Activated CD4-positive, alpha-beta T cell treated with anti-CD3 and anti-CD28 coated beads, Interleukin-2, amount 50 U/mL, for 16 hours (primary cell): ENCODE measurements around the gene FARP2.
"Not testable (repeated sequence)": the region's sequence is repeated elsewhere in the genome, so short reads cannot be mapped to it uniquely, and the experiment has no call there.

Experiments used
- DNase-seq: peaks from one replicate; pipeline ENCODE4 v3.0.0-alpha.2; 2020

Gene FARP2

GRCh38 chr2:241413501-241413900, 57.4 kb downstream of the FARP2 start:
- DNase-seq, result not testable (repeated sequence)

GRCh38 chr2:241413929-241414580, 58.0 kb downstream of the FARP2 start:
- no peak for DNase-seq

- no peak for DNase-seq
These were observed 59.1 kb downstream of the FARP2 start for GRCh38 chr2:241415196-241415595.

DNA sequence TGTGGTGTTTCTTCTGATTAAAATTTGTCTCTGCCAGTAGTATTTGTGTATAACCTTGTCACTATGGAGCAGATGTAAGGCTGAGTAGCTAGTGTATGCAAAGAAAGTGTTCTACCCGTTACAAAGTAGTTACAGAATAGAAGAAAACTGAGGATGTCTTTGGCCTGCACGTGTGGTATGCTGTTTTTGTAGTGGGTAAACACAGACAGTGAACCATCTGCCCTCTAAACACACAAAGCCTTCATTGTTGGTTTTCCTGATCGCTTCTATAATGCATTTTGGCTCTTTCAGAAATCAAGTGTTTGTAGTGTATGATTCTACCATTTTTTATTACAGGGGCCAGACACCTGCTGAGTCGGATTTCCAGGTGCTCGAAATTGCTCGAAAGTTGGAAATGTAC, 61.5 kb downstream of the FARP2 start:
- DNase-seq, result no peak

GRCh38 chr2:241421330-241421729, 65.2 kb downstream of the FARP2 start:
- no peak for DNase-seq

DNA sequence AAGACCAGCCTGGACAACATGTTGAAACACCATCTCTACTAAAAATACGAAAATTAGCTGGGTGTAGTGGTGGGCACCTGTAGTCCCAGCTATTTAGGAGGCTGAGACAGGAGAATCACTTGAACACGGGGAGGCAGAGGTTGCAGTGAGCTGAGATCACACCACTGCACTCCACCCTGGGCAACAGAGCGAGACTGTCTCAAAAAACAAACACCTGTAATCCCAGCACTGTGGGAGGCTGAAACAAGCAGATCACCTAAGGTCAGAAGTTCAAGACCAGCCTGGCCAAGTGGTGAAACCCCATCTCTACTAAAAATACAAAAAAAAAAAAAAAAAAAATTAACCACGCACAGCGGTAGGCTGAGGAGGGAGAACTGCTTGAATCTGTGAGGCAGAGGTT, 65.9 kb downstream of the FARP2 start:
- DNase-seq, result not testable (repeated sequence)

DNA sequence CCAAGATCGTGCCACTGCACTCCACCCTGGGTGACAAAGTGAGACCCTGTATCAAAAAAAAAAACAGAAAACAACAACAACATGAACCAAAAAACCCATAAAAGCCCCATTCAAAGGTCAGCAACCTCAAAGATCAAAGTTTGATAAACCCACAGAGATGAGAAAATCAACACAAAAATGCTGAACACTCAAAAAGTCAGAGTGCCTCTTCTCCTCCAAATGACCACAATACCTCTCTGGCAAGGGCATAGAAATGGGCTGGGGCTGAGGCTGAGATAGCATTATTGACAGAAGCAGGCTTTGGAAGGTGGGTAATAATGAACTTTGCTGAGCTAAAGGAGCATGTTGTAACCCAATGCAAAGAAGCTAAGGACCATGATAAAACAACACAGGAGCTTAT, 66.3 kb downstream of the FARP2 start:
- DNase-seq, result no peak

DNA sequence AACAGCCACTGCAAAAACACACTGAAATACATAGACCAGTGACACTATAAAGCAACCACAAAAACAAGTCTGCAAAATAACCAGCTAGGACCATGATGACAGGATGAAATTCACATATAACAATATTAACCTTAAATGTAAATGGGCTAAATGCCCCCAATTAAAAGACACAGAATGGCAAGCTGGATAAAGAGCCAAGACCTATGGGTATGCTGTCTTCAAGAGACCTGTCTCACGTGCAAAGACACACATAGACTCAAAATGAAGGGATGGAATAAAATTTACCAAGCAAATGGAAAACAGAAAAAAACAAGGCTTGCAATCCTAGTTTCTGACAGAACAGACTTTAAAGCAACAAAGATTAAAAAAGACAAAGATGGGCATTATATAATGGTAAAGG, 67.4 kb downstream of the FARP2 start:
- not testable (repeated sequence) for DNase-seq

GRCh38 chr2:241425368-241425767, 69.3 kb downstream of the FARP2 start:
- no peak for DNase-seq

GRCh38 chr2:241430178-241430577, 74.1 kb downstream of the FARP2 start:
- no peak for DNase-seq

DNA sequence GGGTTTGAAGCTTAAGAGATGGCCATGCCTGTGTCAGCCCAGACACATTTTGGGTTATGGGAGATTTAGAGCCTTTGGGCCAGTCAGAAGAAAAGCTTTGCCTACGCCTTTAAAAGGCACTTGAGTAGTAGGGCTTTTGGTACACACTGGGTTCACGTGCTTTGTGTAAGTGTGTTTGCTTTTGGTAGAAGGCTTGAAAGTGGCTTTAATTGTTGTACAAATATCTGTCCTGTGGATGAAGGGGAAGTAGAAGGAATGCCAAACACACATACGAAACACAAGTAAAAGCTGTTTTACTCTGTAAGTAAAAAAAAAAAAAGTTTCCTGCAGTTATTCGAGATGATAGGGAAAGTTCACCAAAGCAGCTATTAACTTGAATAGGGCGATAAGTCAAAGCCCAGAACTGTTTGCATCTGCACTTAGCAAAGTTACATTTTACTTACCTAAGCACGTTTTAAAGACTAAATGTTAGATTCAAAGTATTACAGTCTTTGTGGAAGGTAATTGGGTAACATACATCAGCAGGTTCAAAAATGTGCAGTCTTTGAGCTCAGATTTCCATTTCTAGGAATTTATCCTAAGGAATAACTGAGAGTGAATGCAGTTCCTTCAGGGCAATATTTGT, 76.9 kb downstream of the FARP2 start:
- DNase-seq, result no peak

DNA sequence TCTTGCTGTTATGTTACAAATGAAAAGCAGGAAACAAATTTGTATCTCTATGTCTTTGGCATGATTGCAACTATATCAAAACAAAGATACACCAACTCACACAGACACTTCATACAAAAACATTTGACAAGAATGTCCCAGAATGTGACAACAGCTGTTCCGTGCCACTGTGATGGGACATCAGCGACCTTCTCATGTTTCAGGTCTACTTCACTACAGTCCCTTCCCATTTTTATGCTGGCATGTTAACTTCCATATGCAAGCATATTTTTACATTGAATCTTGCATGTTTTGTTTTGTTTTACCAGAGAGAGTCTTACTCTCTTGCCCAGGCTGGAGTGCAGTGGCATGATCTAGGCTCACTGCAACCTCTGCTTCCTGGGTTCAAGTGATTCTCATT, 81.1 kb downstream of the FARP2 start:
- no peak for DNase-seq

GRCh38 chr2:241441492-241441891, 85.4 kb downstream of the FARP2 start:
- DNase-seq, result no peak

GRCh38 chr2:241443486-241444223, 87.6 kb downstream of the FARP2 start:
- peak; percentile 96 for DNase-seq

DNA sequence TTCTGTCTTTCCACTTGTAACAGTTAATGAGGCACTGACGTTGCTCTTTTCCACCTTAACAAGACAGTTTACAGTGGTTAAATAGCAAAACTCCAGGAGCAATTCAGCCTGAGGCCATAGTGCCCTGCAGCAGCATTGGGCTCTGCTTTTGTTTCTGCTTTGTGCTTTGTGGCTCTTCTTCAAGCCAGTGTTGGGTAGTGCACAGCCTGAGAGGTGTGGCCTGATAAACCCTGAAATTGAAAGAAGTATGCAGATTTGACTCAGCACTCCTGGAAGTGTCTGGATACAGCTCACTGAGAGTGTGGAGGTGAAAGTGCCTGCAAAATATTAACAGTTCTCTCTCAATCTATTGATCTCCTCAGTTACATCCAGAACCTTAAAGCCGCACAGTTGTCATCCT, 89.3 kb downstream of the FARP2 start:
- peak; percentile 77 for DNase-seq

- not testable (repeated sequence) for DNase-seq
These were observed 94.0 kb downstream of the FARP2 start for GRCh38 chr2:241450092-241450491.

- DNase-seq, result no peak
These were observed 95.9 kb downstream of the FARP2 start for GRCh38 chr2:241451840-241452506.

DNA sequence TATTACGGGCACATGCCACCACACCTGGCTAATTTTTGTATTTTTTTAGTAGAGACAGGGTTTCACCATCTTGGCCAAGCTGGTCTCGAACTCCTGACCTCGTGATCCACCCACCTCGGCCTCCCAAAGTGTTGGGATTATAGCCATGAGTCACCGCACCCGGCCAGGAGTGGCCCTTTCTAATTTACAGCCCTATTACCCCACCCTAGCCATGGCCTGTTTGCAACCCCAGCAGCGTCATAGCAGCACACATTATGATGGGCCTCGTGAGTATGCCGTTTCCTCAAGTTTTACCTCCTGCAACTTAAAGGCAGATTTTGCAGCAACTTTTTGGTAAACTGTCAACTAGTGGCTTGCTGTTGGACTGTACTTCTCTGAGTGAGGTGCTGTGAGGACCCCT, 97.8 kb downstream of the FARP2 start:
- DNase-seq, result not testable (repeated sequence)

- no peak for DNase-seq
These were observed 98.9 kb downstream of the FARP2 start for GRCh38 chr2:241454837-241455485.

DNA sequence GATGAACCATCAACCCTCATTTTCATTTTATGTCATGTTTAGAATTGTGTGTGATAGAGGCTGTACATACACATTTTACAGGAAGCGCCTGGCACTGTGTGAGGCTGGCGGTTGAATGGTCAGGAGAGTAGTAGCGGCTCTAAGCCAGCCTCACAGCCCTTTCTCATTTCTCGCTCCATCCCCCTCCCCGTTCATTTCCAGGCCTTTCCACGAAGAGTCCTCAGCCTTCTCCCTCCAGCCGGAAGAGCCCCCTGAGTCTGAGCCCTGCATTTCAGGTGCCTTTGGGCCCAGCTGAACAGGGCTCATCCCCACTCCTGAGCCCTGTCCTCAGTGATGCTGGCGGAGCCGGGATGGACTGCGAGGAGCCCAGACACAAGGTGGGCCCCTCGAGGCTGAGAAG, 100.5 kb downstream of the FARP2 start:
- no peak for DNase-seq

GRCh38 chr2:241458687-241459086, 102.6 kb downstream of the FARP2 start:
- DNase-seq, result no peak

DNA sequence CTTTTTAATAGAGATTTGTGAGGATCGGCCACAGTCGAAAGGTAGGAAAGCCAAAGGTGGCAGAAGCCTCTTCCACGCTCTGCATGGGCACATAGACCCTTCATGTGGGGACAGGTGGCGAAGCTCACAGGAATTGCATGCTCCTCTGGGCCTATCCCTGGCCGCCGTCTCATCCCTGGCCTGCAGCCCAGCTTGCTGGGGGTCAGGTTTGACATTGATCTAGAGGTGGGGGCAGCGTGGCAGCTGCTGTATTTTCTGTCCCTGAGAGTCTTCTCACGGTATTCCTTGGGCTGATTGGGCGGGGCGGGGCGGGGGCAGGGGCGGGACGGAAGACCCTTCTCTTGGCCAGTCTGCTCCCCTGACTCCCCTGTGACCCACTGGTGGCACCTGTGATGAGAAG, 103.4 kb downstream of the FARP2 start:
- DNase-seq, result no peak

- no peak for DNase-seq
These were observed 104.5 kb downstream of the FARP2 start for GRCh38 chr2:241460631-241461030.
